A673 (cell line): ENCODE data around the gene RERE. TPM values are rescaled to one million over a fixed set of nuclear protein-coding genes. Genes with fewer than 3 reads are reported as not detected.

Experiments used
- BruUV-seq: library from RNA; stranded (reverse); fragments of 400-500 nt; replicated peaks from 2 replicates; lab custom pipeline; 2021; lab: Mats Ljungman, UMichigan
- CTCF ChIA-PET: fragments of 300-600 bp; sonication (Branson Sonifier 250); formaldehyde crosslinking; loops from one replicate; lab custom pipeline; 2022; ENCODE audit warnings: antibody characterized with exemption; lab: Charles Lee
- POLR2A ChIA-PET: fragments of 300-600 bp; sonication (Branson Sonifier 250); formaldehyde crosslinking; loops from one replicate; lab custom pipeline; 2022; ENCODE audit warnings: antibody characterized with exemption; ENCODE audit not compliant: low non-redundant PET; lab: Charles Lee
- DNase-seq: peaks from one replicate; pipeline ENCODE4 v3.0.0-alpha.2; 2015; ENCODE audit warnings: low spot score
- H3K27ac ChIP-seq: fragments of 200-600 bp; sonication (generic); 2 replicates; pipeline ENCODE4 v1.5.1; 2016; ENCODE audit warnings: mixed run types, low read depth, mild to moderate bottlenecking, mixed read lengths, antibody characterized with exemption, low read length; ENCODE audit not compliant: poor library complexity, severe bottlenecking
- H3K27me3 ChIP-seq: fragments of 200-600 bp; sonication (generic); replicated peaks from 2 replicates; pipeline ENCODE4 v1.6.1; 2017; ENCODE audit warnings: mixed run types, low read depth, mild to moderate bottlenecking, mixed read lengths, antibody characterized with exemption, low read length; ENCODE audit not compliant: insufficient read depth, poor library complexity
- H3K36me3 ChIP-seq: fragments of 200-600 bp; sonication (generic); 2 replicates; pipeline ENCODE4 v1.6.1; 2016; ENCODE audit warnings: mixed run types, mild to moderate bottlenecking, mixed read lengths, antibody characterized with exemption, low read length; ENCODE audit not compliant: insufficient read depth, poor library complexity, severe bottlenecking
- H3K4me1 ChIP-seq: fragments of 200-600 bp; sonication (generic); 2 replicates; pipeline ENCODE4 v1.6.1; 2017; ENCODE audit warnings: mixed run types, mild to moderate bottlenecking, mixed read lengths, antibody characterized with exemption, low read length; ENCODE audit not compliant: insufficient read depth, poor library complexity, severe bottlenecking
- H3K4me3 ChIP-seq: fragments of 200-600 bp; sonication (generic); 2 replicates; pipeline ENCODE4 v1.5.1; 2016; ENCODE audit warnings: low read depth, mixed run types, mild to moderate bottlenecking, mixed read lengths, low read length; ENCODE audit not compliant: poor library complexity, severe bottlenecking
- H3K9me3 ChIP-seq: fragments of 200-600 bp; sonication (generic); 2 replicates; pipeline ENCODE4 v1.6.1; 2016; ENCODE audit warnings: mixed run types, low read depth, mild to moderate bottlenecking, mixed read lengths, antibody characterized with exemption, low read length; ENCODE audit not compliant: poor library complexity, severe bottlenecking
- CTCF ChIP-seq: fragments of 300-800, 200-600 bp; sonication (generic); conservative IDR thresholded peaks from 2 replicates; pipeline ENCODE4 v1.5.1; 2017; ENCODE audit warnings: low read depth, mild to moderate bottlenecking, antibody characterized with exemption, low read length, moderate library complexity, mixed read lengths
- EZH2 ChIP-seq: fragments of 200-600 bp; sonication (generic); IDR thresholded peaks from 2 replicates; pipeline ENCODE4 v1.6.1; 2017; ENCODE audit warnings: borderline replicate concordance, low read depth, mild to moderate bottlenecking, mixed read lengths, antibody characterized with exemption, low read length; ENCODE audit not compliant: poor library complexity, severe bottlenecking
- intact Hi-C: fragments of 100-400 bp; cut with micrococcal nuclease; formaldehyde crosslinking; loops from one replicate; pipeline ENCODE4 v1.10.0; 2022; ENCODE audit not compliant: unreplicated experiment
- total RNA-seq: library from RNA; stranded (reverse); gene quantifications from 2 replicates; pipeline ENCODE4 v1.2.3, GENCODE V29; 2021

The RERE gene
- total RNA-seq, 1 experiment from 2014 or later, result 188 TPM

- BruUV-seq, result no TSS peak
- peaks cover 27% of the 10 kb centered on the region for H3K4me1 ChIP-seq
- DNase-seq, result no peak
- no peak for TF ChIP-seq EZH2
- no peak for TF ChIP-seq CTCF
- intact Hi-C loops, result no loop called here
- H3K27me3 ChIP-seq, result no peaks in the 10 kb centered on the region
- no peak overlapping the region for H3K27ac ChIP-seq
- H3K9me3 ChIP-seq, result no peaks in the 10 kb centered on the region
- H3K36me3 ChIP-seq, result no peaks in the 10 kb centered on the region
- POLR2A ChIA-PET, result no interaction called here
- CTCF ChIA-PET, result no interaction called here
- no peak overlapping the region for H3K4me3 ChIP-seq
These were observed 8.1 kb downstream of the RERE start for GRCh38 chr1:8809342-8809736.

- Histone ChIP-seq H3K36me3 (no peaks in the 10 kb centered on the region), H3K4me3 (no peak overlapping the region), H3K9me3 (no peaks in the 10 kb centered on the region), H3K27ac (no peak overlapping the region), H3K27me3 (no peaks in the 10 kb centered on the region), H3K4me1 (peaks cover 14% of the 10 kb centered on the region)
- POLR2A ChIA-PET, result no interaction called here
- TF ChIP-seq CTCF (no peak), EZH2 (no peak)
- intact Hi-C loops, result no loop called here
- BruUV-seq, result no TSS peak
- CTCF ChIA-PET, result no interaction called here
- no peak for DNase-seq
These were observed 10.4 kb downstream of the RERE start for GRCh38 chr1:8807004-8807403.

GRCh38 chr1:8800416-8800815 is 17.0 kb downstream of the RERE start:
- no TSS peak for BruUV-seq
- no peak for DNase-seq
- Histone ChIP-seq H3K27me3 (no peaks in the 10 kb centered on the region), H3K9me3 (no peaks in the 10 kb centered on the region), H3K36me3 (no peaks in the 10 kb centered on the region), H3K27ac (no peak overlapping the region), H3K4me3 (no peak overlapping the region), H3K4me1 (no peaks in the 10 kb centered on the region)
- TF ChIP-seq EZH2 (no peak), CTCF (no peak)
- POLR2A ChIA-PET, result no interaction called here
- intact Hi-C loops, result no loop called here
- CTCF ChIA-PET, result no interaction called here
